HG03045 (cell line): Measurements from ENCODE around the gene ZKSCAN3.
"Not testable (repeated sequence)": the region's sequence is repeated elsewhere in the genome, so short reads cannot be mapped to it uniquely, and the experiment has no call there.

Experiments
- ATAC-seq: cut with Tn5 transposase; IDR thresholded peaks from one replicate; pipeline ENCODE4 v1.9.1; 2021; ENCODE audit warnings: mild to moderate bottlenecking, moderate library complexity; ENCODE audit not compliant: unreplicated experiment

Gene ZKSCAN3

DNA sequence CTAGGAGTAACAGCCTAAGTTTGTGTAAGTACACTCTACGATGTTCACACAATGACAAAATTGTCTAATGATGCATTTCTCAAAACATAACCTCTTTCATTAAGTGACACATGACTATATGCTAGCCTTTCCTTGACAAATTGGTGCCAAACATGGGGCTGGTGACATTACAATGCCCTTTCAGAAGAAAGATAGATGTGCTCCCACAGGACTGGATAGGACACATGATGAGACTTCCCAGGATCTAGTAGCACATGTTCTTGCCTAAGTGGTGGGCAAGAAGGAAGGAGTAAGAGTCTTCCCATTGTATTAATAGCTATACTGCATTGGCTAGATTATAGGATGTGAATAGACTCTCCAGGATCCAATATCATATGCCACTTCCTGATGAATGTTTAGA lies 21.5 kb downstream of the ZKSCAN3 start:
- no peak for ATAC-seq

DNA sequence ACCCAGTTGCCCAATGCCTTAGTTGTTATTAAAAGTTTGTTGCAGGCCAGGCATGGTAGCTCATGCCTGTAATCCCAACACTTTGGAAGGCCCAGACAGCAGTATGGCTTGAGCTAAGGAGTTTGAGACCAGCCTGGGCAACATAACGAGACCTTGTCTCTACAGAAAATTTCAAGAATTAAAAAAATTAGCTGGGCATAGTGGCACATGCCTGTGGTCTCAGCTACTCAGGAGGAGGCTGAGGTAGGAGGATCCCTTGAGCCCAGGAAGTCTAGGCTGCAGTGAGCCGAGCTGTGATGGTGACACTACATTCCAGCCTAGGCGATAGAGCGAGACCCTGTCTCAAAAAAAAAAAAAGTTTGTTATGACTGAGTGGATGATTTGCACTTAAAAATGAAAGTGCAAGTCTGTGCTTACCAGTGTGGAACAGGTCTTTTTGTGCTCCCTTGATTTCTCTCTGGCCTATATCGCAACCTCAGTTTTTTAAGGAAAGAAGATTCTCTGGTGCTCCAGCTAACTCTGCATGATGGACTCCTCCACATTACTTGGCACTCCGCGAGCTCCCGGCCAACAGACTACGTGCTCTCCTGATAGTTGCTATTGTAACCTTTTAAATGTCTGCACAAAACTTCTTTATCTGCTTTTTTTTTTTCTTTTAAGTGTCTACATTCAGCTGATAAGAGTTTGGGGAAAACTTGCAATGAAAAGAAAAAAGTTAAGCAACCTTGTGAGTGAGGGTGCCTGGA lies 22.1 kb downstream of the ZKSCAN3 start:
- peak; percentile 61 for ATAC-seq

- no peak for ATAC-seq
Observed at GRCh38 chr6:28373925-28374324, 24.2 kb downstream of the ZKSCAN3 start.

DNA sequence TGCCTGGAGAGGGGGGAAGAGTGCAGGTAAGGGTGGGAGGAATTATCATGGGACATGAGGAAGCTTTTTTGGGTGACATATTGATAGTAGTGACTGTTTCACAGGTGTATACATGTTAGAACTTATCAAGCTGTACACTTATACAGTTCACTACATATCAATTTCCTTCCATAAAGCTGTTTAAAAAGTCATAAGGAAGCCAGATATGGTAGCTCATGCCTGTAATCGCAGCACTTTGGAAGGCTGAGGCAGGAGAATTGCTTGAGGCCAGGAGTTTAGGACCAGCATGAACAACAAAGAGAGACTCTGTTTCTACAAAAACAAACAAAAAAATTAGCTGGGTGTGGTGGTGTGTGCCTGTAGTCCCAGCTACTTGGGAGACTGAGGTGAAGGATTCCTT lies 28.1 kb downstream of the ZKSCAN3 start:
- no peak for ATAC-seq

DNA sequence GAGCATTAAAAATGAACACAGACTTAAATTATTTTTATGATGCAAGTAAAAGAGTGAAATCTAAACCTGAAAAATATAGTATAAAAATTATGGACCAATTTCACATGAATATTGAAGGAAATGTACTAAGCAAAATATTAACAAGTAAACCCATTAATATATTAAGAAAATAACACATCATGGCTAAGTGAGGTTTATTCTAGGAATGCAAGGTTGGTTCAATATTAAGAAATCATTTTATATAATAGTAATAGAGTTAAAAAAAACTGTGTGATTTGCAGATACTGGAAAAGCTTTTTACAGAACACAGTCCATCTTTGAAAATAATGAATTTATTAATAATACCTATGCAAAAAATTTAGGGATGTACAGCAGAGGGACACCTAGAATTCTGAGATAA lies 28.9 kb downstream of the ZKSCAN3 start:
- ATAC-seq: no peak

GRCh38 chr6:28380381-28380780 lies 30.6 kb downstream of the ZKSCAN3 start:
- no peak for ATAC-seq

- ATAC-seq: peak; percentile 92
Observed at GRCh38 chr6:28383235-28384142, 33.7 kb downstream of the ZKSCAN3 start.

DNA sequence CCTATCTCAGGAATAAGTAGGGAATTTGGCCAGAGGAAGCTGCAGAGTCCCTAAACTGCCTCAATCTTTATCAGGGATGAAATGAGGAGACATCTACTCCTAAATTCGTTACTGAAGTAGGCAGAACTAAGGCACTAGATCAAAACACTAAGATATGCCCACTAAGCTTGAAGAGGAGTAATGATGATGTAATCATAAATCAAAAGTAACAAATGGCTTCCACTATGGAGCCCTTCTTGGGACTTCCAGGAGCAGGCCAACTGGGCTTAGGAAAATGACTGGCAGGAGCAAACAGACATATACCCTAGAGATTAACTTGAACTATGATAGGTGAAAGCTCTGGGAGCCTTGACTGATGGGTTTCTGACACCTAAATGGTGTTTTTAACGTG lies 34.4 kb downstream of the ZKSCAN3 start:
- ATAC-seq: no peak

DNA sequence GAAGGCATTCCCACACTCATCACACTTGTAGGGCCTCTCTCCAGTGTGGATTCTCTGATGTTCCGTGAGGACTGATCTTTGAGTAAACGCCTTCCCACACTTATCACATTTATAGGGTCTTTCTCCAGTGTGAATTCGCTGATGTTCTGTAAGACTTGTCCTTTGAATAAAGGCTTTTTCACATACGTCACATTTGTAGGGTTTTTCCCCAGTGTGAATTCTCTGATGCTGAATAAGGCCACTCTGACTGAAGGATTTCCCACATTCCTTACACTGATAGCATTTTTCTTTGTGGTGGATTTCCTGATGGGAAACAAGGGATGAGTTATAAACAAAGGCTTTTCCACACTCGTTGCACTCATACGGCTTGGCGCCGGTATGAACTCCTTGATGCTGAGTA lies 40.9 kb downstream of the ZKSCAN3 start:
- no peak for ATAC-seq

DNA sequence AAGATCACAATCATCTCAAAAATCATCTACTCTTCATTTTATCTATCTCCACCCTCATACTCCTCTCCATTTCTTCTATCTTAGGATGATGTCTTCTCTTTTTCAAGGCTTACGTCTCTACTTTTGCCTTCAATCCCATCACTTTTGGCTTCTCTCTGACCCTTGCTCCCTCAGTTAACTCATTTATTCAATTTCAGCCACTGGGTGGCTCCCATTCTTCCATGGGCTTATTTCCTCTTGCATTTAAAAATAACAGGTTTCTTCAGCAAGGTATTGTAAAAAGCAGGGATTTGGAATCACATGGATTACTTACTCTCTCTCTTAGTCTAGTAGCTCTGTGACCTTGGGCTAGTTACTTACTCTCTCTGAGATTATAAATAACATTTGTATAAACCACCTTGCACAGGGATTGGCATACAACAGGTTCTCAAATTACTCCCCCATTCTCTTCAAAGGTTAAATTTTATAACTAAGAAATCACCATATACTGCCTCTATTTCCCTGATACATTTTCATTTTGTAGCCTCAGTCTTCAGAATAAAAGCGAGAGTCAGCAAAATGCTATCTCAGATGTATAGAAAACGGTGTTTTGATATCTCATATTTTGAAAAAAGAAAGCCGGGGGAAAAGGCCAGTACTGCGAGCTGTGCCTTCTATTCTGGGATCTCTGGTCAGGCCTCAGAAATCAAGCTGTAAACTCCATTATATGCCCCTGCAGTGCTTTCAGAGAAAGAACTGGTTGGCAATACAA lies 44.3 kb downstream of the ZKSCAN3 start:
- ATAC-seq: no peak

- no peak for ATAC-seq
Observed at GRCh38 chr6:28395918-28396317, 46.2 kb downstream of the ZKSCAN3 start.

- peak; percentile 88 for ATAC-seq
Observed at GRCh38 chr6:28399350-28400121, 49.8 kb downstream of the ZKSCAN3 start, which contains the start of gene ZSCAN12. Gene ZSCAN12, minus strand, starts transcription at chr6:28399747. Its CDS starts 1,342 bp downstream, at chr6:28398405.

GRCh38 chr6:28400122-28400451 lies 50.3 kb downstream of the ZKSCAN3 start:
- ATAC-seq: no peak

- ATAC-seq: no peak
Observed at GRCh38 chr6:28401172-28401571, 51.4 kb downstream of the ZKSCAN3 start.

- no peak for ATAC-seq
Observed at GRCh38 chr6:28402197-28402596, 52.5 kb downstream of the ZKSCAN3 start.

- ATAC-seq: not testable (repeated sequence)
Observed at GRCh38 chr6:28403923-28404322, 54.2 kb downstream of the ZKSCAN3 start.

GRCh38 chr6:28407401-28407800 lies 57.7 kb downstream of the ZKSCAN3 start:
- no peak for ATAC-seq

- ATAC-seq: no peak
Observed at GRCh38 chr6:28408076-28408802, 58.5 kb downstream of the ZKSCAN3 start.

- no peak for ATAC-seq
Observed at GRCh38 chr6:28410767-28411166, 61.0 kb downstream of the ZKSCAN3 start.

- ATAC-seq: no peak
Observed at GRCh38 chr6:28413681-28414080, 63.9 kb downstream of the ZKSCAN3 start.
